ENCODE data around the gene CPED1.

CPED1 gene

DNA sequence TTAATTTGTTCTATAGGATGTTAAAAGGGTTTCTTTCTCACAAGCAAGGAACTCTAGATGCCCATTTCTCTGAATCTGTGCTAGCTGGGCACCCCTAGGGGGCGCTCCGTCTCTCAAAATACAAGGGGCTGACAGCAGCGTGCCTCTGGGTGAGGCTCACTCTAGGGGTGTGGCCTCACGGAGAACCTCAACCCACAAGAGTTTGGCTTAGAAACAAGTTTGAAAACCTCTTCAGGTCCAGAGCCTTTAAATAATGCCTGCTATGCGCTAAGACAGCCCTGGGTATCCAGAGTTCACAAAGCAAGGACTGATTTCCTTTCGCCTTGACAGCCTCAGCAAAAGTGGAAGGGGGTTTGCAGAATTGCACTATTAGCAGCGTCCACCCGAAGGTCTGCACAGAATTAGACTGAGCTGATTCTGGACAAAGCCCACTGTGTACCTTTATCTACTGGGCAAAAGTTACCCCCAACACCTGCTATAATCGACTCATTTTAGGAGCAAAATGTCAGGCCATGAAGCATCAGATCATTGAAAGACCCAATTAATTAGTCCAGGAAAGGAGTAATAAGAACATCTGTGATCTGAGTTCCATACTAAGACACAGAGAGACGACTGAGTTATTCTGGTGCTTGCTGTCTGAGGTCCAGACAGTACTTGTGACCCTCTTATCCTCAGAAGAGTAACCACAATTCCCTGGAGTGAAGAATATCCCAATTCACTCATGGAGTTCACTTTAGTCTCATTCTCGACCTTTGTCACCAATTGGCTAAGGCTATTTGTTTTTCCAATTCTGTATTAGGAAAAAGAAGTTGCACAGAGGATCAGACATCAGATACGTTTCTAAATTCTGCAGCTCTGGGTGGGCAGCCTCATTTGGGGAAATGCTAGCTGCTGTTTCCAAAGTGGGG lies 574 bp upstream of the CPED1 start:
- H3K9me3 Mint-ChIP-seq: no peaks in the 10 kb centered on the region
- peak; percentile 95 for ATAC-seq
- peak; percentile 83 for DNase-seq
- H3K4me1 Mint-ChIP-seq: peaks cover 17% of the 10 kb centered on the region
- H3K27me3 Mint-ChIP-seq: peaks cover 44% of the 10 kb centered on the region
- peak overlapping the region; percentile 76 for H3K4me3 Mint-ChIP-seq
- H3K36me3 Mint-ChIP-seq (ENCODE audit: low read depth): no peaks in the 10 kb centered on the region
- no peak overlapping the region for H3K27ac Mint-ChIP-seq

DNA sequence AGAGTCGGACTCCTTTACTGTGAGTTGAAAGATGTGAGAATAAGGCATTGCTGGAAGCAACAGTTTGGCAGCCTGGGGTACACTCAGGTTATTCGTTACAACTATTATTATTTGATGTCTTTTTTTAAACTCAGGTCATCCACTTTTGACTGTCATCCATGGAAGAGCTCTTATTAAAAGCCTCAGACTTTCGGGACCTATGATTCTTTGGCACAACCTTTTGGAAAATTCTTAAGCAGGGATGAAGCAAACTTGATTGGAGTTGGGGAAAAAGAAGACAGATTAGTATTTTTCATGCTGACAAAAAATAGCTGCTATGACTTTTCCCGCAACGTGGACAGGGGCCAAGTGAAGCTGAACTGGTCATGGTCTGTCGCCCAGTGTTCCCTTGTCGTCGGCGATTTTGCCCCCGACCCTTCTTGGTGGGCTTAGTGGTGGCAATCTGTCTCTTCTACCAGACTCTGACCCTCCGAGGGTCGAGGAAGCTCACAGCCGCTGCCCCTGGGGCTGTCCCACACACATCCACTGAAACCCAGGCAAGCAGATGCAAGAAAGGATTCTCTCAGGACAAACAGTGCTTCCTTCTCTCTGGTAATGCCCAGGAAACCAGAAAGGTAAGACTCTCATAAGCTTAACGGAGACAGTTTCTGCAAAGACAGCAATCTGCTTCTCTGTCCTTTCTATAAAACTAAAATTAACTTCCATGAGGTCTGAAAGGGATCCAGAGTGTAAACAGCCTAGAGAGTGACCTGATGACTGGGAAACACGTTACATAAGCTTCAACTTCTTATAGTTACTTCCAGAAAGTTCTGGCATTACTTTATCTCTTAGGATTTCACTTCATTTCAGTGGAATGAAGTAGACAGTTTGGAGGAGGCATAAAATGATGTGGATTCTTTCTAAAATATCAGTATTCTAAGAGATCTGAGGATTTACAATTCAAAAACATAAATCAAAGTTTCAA lies 1.0 kb downstream of the CPED1 start:
- H3K4me1 Mint-ChIP-seq: peaks cover 17% of the 10 kb centered on the region
- no peak for DNase-seq
- no peak overlapping the region for H3K27ac Mint-ChIP-seq
- peak overlapping the region; percentile 76 for H3K4me3 Mint-ChIP-seq
- no peaks in the 10 kb centered on the region for H3K36me3 Mint-ChIP-seq (ENCODE audit: low read depth)
- H3K27me3 Mint-ChIP-seq: peaks cover 44% of the 10 kb centered on the region
- ATAC-seq: no peak
- H3K9me3 Mint-ChIP-seq: no peaks in the 10 kb centered on the region

DNA sequence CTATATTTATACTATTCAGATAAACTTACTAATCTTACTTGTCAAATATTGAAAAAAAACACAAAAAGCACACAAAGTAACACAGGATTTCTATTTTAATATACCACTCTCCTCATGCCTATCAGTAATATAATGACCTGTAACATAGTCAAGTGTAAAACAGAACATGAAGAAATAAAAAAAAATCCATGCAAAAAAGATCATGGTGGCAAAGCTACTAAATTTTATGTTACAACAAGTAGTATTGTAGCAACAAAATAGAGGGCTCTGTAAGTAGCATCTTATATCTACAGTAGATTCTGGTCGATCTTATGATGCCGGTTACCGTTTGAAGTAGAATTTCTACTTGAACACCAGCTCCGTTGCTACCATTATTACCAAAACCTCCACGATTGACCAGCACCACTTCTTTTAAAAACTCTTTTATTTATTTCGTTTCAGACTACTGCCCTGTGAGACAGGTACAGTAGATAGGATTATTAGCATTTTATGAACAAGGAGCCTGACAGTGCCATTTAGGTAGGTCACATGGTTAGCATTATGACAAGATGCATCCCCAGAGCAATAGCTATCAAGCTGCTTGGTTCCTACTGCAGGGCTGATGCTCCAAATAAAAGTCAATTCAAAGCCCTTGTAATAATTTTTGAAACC lies 2.1 kb downstream of the CPED1 start:
- peaks cover 20% of the 10 kb centered on the region for H3K4me1 Mint-ChIP-seq
- no peak for DNase-seq
- no peaks in the 10 kb centered on the region for H3K36me3 Mint-ChIP-seq (ENCODE audit: low read depth)
- H3K27me3 Mint-ChIP-seq: peaks cover 44% of the 10 kb centered on the region
- no peak overlapping the region for H3K27ac Mint-ChIP-seq
- no peaks in the 10 kb centered on the region for H3K9me3 Mint-ChIP-seq
- no peak for ATAC-seq
- no peak overlapping the region for H3K4me3 Mint-ChIP-seq

DNA sequence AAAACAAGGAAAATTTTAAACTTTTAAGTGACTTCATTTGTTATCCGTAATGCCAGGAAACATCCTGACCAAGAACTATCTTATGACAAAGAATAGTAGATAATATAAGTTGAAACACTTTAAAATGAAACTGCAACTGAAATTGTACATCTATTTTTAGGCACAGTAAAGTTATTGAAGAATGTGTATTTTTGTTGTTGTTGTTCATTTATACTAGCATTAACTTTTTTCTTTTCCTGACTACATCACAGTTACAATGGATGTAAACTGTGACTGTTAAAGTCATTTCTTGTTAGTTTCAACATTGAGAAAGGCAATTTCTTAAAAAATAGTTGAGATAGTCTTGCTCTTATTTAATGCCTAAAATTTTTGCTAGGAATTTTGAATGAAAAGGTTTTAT lies 2.6 kb downstream of the CPED1 start:
- ATAC-seq: no peak
- peaks cover 42% of the 10 kb centered on the region for H3K27me3 Mint-ChIP-seq
- DNase-seq: no peak

DNA sequence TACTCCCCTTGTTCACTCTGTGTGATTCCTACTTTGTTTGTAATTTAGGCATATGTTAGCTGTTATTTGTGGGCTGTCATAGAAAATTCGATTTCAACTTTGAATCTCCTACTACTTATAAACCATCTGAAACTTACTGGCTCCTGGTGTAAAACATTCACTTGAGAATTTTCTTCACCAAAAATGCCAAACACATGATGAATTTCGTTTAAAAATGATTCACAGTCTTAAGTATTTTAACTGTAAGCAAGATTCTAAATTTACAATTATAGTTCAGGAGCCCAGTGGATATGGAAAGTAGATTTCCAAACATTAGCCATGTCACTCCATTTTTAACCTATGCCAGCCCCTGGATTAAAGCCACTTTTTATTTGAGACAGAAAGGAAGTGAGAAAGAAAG lies 3.1 kb downstream of the CPED1 start:
- DNase-seq (no peak), ATAC-seq (no peak)
- no peak overlapping the region for H3K4me3 Mint-ChIP-seq
- peaks cover 27% of the 10 kb centered on the region for H3K4me1 Mint-ChIP-seq
- no peak overlapping the region for H3K27ac Mint-ChIP-seq
- no peaks in the 10 kb centered on the region for H3K9me3 Mint-ChIP-seq
- peaks cover 42% of the 10 kb centered on the region for H3K27me3 Mint-ChIP-seq
- no peaks in the 10 kb centered on the region for H3K36me3 Mint-ChIP-seq (ENCODE audit: low read depth)

More for the DNA sequence above, 2.6 kb downstream of the CPED1 start:
- Mint-ChIP-seq H3K4me3 (no peak overlapping the region), H3K27ac (no peak overlapping the region), H3K4me1 (peaks cover 23% of the 10 kb centered on the region), H3K36me3 (ENCODE audit: low read depth) (no peaks in the 10 kb centered on the region), H3K9me3 (no peaks in the 10 kb centered on the region)

DNA sequence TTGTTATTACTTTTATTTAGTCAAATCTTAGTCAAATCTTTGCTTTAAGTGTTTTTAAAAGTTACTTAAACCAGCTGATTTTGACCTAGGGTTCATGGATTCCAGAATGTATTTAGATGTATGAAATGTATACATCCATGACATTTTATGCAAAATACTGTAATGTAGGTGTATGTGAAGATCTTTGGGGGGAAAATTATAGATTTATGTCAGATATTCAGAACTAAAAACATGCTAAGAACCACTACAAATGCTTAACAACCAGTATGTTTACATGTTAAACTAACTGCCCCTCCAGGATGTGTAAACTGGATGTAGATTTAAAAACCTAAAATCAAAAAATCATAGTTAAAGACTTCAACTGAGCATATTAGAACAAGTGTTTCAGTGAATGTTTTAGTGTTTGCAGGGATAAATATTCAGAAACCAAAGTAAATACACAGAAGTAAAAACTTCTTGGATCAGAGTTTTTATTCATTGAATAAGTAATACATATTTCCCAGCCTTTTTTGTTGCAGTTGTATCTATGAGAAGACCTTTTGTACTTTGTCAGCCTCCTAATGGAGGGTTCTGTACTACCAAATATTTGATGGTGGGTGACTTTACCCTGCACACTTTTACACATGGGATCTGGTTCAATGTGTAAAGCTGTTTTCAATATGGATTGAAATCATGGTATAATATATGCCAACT lies 3.9 kb downstream of the CPED1 start:
- H3K4me3 Mint-ChIP-seq: no peak overlapping the region
- H3K9me3 Mint-ChIP-seq: no peaks in the 10 kb centered on the region
- DNase-seq (no peak), ATAC-seq (no peak)
- peaks cover 31% of the 10 kb centered on the region for H3K4me1 Mint-ChIP-seq
- H3K27me3 Mint-ChIP-seq: peaks cover 37% of the 10 kb centered on the region
- H3K27ac Mint-ChIP-seq: no peak overlapping the region
- H3K36me3 Mint-ChIP-seq (ENCODE audit: low read depth): no peaks in the 10 kb centered on the region

DNA sequence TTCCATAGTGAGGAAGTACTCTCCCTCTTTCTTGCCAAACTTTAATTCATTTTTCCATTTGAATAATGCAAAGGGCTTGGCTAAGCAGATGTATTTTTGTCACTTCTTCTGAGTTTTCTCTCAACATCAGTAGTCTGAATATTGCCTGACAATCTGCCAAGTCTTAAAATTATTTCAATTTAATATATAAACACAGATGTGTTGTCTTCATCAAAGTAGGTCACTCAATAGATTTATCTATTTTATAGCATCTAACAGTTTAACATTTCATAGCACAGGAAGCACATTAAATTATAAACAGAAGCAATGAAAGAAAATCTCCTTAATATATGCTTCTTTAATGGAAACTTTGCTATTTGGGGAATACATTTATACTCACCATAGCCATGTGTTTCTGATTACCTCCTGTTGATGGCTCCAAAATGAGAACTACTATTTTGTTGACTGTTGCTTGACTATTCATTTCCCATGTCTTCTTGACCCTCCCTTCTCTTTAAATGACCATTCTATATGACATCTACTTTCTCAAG lies 4.5 kb downstream of the CPED1 start:
- DNase-seq (no peak), ATAC-seq (no peak)
- Mint-ChIP-seq H3K4me3 (no peak overlapping the region), H3K27me3 (peaks cover 31% of the 10 kb centered on the region), H3K27ac (no peak overlapping the region), H3K9me3 (no peaks in the 10 kb centered on the region), H3K36me3 (ENCODE audit: low read depth) (no peaks in the 10 kb centered on the region), H3K4me1 (peaks cover 25% of the 10 kb centered on the region)

DNA sequence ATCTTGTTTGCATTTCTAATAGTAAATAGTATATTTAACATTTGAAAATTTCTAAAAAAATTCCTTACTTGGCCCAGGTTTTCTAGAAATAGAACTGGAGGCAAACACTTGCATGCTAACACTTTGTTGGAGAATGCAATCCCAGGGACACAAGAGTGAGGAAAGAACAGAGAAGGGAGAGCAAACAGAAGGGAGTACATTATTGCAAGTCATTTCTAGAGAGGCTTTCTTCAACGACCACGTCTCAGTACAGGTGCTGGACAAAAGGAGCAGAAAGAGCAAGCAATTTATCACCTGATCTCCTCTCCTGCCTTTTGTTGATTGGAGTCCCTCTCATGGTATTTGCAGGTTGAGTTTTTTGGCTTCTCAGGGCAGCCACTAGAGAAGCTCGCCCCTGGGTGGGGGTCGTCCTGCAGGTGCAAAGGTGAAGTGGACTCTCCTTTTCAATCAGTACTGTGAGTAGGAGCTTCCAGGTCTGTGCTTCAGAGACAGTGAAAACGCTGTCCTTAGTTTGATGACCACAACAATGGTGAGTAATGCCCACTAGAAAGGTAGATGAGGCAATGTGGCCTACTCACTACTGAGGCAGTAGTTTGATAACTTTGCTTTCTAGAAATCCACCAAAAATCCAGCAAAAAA lies 5.2 kb downstream of the CPED1 start:
- Mint-ChIP-seq H3K27me3 (peaks cover 25% of the 10 kb centered on the region), H3K27ac (no peak overlapping the region), H3K36me3 (ENCODE audit: low read depth) (no peaks in the 10 kb centered on the region), H3K9me3 (no peaks in the 10 kb centered on the region), H3K4me1 (peaks cover 20% of the 10 kb centered on the region), H3K4me3 (no peak overlapping the region)
- no peak for ATAC-seq
- DNase-seq: no peak

DNA sequence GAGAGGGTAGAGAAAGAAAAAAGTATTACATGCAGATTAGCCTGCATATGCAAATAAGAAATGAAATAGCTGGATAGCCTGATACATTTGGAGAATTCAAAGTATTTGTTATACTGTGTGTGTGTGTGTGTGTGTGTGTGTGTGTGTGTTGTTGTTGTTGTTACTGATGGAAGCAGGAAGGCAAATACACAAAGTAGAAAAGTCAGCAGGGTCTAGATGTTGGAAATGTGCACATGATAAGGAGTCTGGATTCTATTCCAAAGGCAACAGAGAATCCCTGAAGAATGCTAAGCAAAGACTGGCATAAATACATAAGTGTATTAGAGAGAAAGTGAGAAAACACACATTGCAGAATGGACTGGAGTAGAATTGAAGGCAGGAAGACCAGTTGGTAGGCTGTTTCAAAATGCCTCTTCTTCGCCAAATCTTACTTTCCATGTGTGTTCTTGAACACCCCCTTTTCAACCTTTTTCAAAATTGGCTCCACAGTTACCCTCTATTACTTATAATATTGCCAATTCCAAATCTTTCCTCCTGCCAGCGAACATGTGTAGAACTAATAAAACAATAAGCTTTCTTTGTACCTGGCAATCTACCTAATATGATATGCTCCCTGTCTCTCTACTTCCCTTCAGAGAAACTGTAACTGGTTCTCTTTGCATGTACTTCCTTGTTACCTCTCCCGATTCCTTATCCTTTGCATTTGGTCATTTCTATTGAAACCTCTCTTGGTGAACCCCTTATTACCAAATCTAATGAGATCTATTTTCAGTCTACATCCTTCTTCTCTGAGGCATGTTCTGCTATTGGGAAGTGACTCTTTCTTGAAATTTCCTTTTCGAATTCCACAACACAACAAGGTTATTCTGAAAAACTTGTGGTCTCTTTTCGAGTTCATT lies 6.2 kb downstream of the CPED1 start:
- Mint-ChIP-seq H3K4me3 (no peak overlapping the region), H3K27ac (no peak overlapping the region), H3K4me1 (peaks cover 14% of the 10 kb centered on the region), H3K27me3 (peaks cover 14% of the 10 kb centered on the region), H3K9me3 (no peaks in the 10 kb centered on the region), H3K36me3 (ENCODE audit: low read depth) (no peaks in the 10 kb centered on the region)
- ATAC-seq (no peak), DNase-seq (no peak)

DNA sequence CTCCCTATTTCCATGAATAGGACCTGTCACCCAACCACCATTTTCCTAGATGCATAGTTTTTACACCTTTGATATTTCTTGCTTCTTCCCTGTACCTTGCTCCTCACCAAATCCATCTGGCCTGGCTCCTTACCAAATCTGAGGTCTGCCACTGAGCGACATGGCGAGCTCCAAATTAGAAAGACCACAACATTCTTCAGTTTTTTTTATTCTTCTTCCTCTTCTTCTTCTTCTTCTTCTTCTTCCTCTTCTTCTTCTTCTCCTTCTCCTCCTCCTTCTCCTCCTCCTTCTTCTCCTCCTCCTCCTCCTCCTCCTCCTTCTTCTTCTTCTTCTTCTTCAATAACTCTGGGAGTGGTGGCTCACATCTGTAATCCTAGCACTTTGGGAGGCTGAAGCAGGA lies 7.1 kb downstream of the CPED1 start:
- ATAC-seq (no peak), DNase-seq (no peak)
- H3K27ac Mint-ChIP-seq: no peak overlapping the region
- peaks cover 18% of the 10 kb centered on the region for H3K4me1 Mint-ChIP-seq
- no peaks in the 10 kb centered on the region for H3K36me3 Mint-ChIP-seq (ENCODE audit: low read depth)
- H3K4me3 Mint-ChIP-seq: no peak overlapping the region
- peaks cover 5% of the 10 kb centered on the region for H3K27me3 Mint-ChIP-seq
- no peaks in the 10 kb centered on the region for H3K9me3 Mint-ChIP-seq

DNA sequence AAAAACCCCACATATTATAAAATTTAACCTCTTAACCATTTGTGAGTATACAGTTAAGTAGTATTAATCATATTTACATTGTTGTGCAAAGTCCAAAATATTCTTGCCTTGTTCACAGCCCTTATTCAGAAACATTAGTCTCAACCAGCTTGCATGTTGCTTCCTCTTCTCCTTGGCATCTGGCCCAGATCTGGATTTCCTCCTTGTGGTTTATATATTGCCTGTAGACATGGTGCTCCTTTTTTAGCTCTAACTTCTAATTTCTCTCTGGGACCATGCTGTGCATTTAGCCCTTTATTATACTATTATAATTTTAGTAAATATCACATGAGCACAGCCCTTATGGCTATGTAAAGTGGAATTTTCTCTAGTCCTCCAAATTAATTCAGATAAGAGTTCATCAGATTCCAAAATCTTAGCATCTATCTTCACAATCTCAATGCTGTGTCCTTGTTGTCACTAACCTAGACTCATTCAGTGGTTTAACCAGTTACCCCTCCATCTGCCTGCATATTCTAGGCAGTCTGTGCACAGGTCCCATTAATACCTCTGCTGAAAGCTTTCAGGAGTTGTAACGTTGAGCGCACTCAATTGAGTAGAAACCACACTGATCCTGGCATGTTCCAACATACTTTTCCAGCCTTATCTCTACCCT lies 7.9 kb downstream of the CPED1 start:
- Mint-ChIP-seq H3K4me3 (no peak overlapping the region), H3K27me3 (peaks cover 3% of the 10 kb centered on the region), H3K36me3 (ENCODE audit: low read depth) (no peaks in the 10 kb centered on the region), H3K27ac (no peak overlapping the region), H3K4me1 (peaks cover 18% of the 10 kb centered on the region), H3K9me3 (no peaks in the 10 kb centered on the region)
- no peak for ATAC-seq
- DNase-seq: no peak

DNA sequence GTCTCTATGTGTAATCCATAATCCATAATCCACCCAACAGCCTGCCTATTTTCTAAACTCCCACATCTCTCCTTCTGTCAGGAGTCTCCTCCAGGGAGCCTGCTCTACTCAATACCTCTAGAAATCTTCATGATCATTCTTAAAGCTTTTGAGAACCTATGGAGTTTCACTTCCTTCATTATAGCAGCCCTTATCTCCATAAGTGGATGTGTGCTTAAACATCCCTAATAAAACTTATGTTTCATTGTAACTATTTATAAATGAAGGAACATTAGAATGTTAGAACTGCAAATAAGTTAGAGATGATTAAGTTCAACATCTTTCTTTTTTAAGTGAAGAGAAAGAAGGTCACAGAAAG lies 8.5 kb downstream of the CPED1 start:
- Mint-ChIP-seq H3K27ac (no peak overlapping the region), H3K4me1 (peaks cover 18% of the 10 kb centered on the region), H3K9me3 (no peaks in the 10 kb centered on the region), H3K36me3 (ENCODE audit: low read depth) (no peaks in the 10 kb centered on the region), H3K4me3 (no peak overlapping the region), H3K27me3 (peaks cover 3% of the 10 kb centered on the region)
- DNase-seq (no peak), ATAC-seq (no peak)
